Astrocyte of the cerebellum (primary cell): ENCODE data around the gene FOLR2.
"Not testable (repeated sequence)": the region's sequence is repeated elsewhere in the genome, so short reads cannot be mapped to it uniquely, and the experiment has no call there.

Experiments
- DNase-seq: peaks from one replicate; pipeline ENCODE4 v3.0.0-alpha.2; 2011; ENCODE audit warnings: low read depth
- H3K4me3 ChIP-seq: 2 replicates; pipeline ENCODE4 v1.5.1; 2011; ENCODE audit warnings: mild to moderate bottlenecking, low read depth, low read length, moderate library complexity
- CTCF ChIP-seq: IDR thresholded peaks from 2 replicates; pipeline ENCODE4 v1.5.1; 2012; ENCODE audit warnings: low read length, low read depth, moderate library complexity, mild to moderate bottlenecking; ENCODE audit errors: missing control alignments
- in situ Hi-C: cut with HindIII; loops from 2 replicates; pipeline ENCODE4 v1.10.0; 2017; ENCODE audit warnings: low sequenced_read_pairs

FOLR2 gene

GRCh38 chr11:72195518-72196270 lies 20.9 kb upstream of the FOLR2 start:
- TF ChIP-seq CTCF = no peak
- no peak overlapping the region for H3K4me3 ChIP-seq
- in situ Hi-C loops = no loop called here
- DNase-seq = no peak

- DNase-seq, H3K4me3 ChIP-seq, in situ Hi-C loops: not testable (repeated sequence)
Measured at GRCh38 chr11:72201445-72201844, 15.1 kb upstream of the FOLR2 start.

GRCh38 chr11:72202571-72202970 lies 14.0 kb upstream of the FOLR2 start:
- no peak overlapping the region for H3K4me3 ChIP-seq
- in situ Hi-C loops = no loop called here
- DNase-seq = no peak
- no peak for TF ChIP-seq CTCF

GRCh38 chr11:72203163-72203562 lies 13.4 kb upstream of the FOLR2 start:
- in situ Hi-C loops = no loop called here
- H3K4me3 ChIP-seq = no peak overlapping the region
- TF ChIP-seq CTCF = no peak
- DNase-seq = no peak

GRCh38 chr11:72204886-72205285 lies 11.7 kb upstream of the FOLR2 start:
- H3K4me3 ChIP-seq = no peak overlapping the region
- TF ChIP-seq CTCF = no peak
- DNase-seq = no peak
- in situ Hi-C loops = no loop called here

- H3K4me3 ChIP-seq, in situ Hi-C loops, DNase-seq: not testable (repeated sequence)
Measured at GRCh38 chr11:72206794-72207193, 9.8 kb upstream of the FOLR2 start.

- in situ Hi-C loops = no loop called here
- no peak overlapping the region for H3K4me3 ChIP-seq
- DNase-seq = no peak
- no peak for TF ChIP-seq CTCF
Measured at GRCh38 chr11:72208281-72208680, 8.3 kb upstream of the FOLR2 start.

GRCh38 chr11:72209101-72209500 lies 7.5 kb upstream of the FOLR2 start:
- in situ Hi-C loops = no loop called here
- no peak for DNase-seq
- no peak for TF ChIP-seq CTCF
- no peak overlapping the region for H3K4me3 ChIP-seq
